ENCODE data around the gene OSBPL3.

OSBPL3 gene

GRCh38 chr7:24754906-24755506 is 225.0 kb downstream of the OSBPL3 start:
- no peak for DNase-seq

- DNase-seq = no peak
These were observed 227.7 kb downstream of the OSBPL3 start for GRCh38 chr7:24752073-24752800.

GRCh38 chr7:24751484-24751883 is 228.5 kb downstream of the OSBPL3 start:
- DNase-seq = no peak

GRCh38 chr7:24750441-24751055 is 229.4 kb downstream of the OSBPL3 start:
- DNase-seq = no peak

- no peak for DNase-seq
These were observed 231.5 kb downstream of the OSBPL3 start for GRCh38 chr7:24748521-24748920.

Data from GOT3 (cell line).